Thyroid gland (tissue), 4 donors: Measurements from ENCODE around the gene MPPED2. TPM values are rescaled to one million over a fixed set of nuclear protein-coding genes. Genes with fewer than 3 reads are reported as not detected.

Experiments used
- DNase-seq, 2 donors: peaks; one replicate each; pipeline ENCODE4 v3.0.0-alpha.2; 2019
- H3K27ac ChIP-seq, 3 donors: fragments of 200-600 bp; sonication (generic); 1 replicate in 2 of 3; 2 replicates in 1 of 3; pipeline ENCODE4 v1.5.1; 2016 to 2019; ENCODE audit warnings: mild to moderate bottlenecking in 1 of 3, moderate library complexity in 1 of 3
- H3K27me3 ChIP-seq: fragments of 200-600 bp; sonication (generic); one replicate; pipeline ENCODE4 v1.5.1; 2019
- H3K36me3 ChIP-seq, 2 donors: fragments of 200-600 bp; sonication (generic); one replicate each; pipeline ENCODE4 v1.5.1; 2016 to 2019
- H3K4me1 ChIP-seq, 2 donors: fragments of 200-600 bp; sonication (generic); one replicate each; pipeline ENCODE4 v1.5.1; 2017 to 2019
- H3K4me3 ChIP-seq, 3 donors: fragments of 200-600 bp; sonication (generic); replicated peaks in 1 of 3; 1 replicate in 2 of 3; 2 replicates in 1 of 3; pipeline ENCODE4 v1.5.1; 2016; ENCODE audit warnings: mild to moderate bottlenecking in 1 of 3
- H3K9me3 ChIP-seq: fragments of 200-600 bp; sonication (generic); one replicate; pipeline ENCODE4 v1.5.1; 2017
- POLR2A ChIP-seq, 2 donors: fragments of 450-650 bp; IDR thresholded peaks; one replicate each; pipeline ENCODE4 v1.6.1; 2017; ENCODE audit warnings: antibody characterized with exemption in 2 of 2, mild to moderate bottlenecking in 2 of 2, moderate library complexity in 1 of 2
- WGBS, 2 donors: methylation state at CpG; one replicate each; pipeline ENCODE4 v1.1.5; 2017; 5-methylcytosine and 5-hydroxymethylcytosine counted together
- intact Hi-C: fragments of 100-400 bp; cut with DNase I; formaldehyde crosslinking; loops from one replicate; pipeline ENCODE4 v1.15.1; 2023
- total RNA-seq, 4 donors: library from RNA; depleted of rRNA; stranded (reverse); fragments of >200 nt; gene quantifications; one replicate each; pipeline ENCODE4 v1.2.3, GENCODE V29; 2016
- TF ChIP-seq, protein P1 (sequence below), 6 experiments: fragments of 200-600 bp in 3 of 6; fragments of 450-650 bp in 3 of 6; sonication (generic) in 3 of 6; IDR thresholded peaks; one replicate each; pipeline ENCODE4 v1.5.1; 2016 to 2019; ENCODE audit warnings: antibody characterized with exemption in 6 of 6, mild to moderate bottlenecking in 2 of 6, inconsistent platforms in 1 of 6, moderate library complexity in 1 of 6

Gene MPPED2, protein sequence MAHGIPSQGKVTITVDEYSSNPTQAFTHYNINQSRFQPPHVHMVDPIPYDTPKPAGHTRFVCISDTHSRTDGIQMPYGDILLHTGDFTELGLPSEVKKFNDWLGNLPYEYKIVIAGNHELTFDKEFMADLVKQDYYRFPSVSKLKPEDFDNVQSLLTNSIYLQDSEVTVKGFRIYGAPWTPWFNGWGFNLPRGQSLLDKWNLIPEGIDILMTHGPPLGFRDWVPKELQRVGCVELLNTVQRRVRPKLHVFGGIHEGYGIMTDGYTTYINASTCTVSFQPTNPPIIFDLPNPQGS
- total RNA-seq, result 100 to 1,000 TPM in 1 of 4 donors, 10 to 100 TPM in 3; 35.5 to 103 (median 75.0) TPM

DNA sequence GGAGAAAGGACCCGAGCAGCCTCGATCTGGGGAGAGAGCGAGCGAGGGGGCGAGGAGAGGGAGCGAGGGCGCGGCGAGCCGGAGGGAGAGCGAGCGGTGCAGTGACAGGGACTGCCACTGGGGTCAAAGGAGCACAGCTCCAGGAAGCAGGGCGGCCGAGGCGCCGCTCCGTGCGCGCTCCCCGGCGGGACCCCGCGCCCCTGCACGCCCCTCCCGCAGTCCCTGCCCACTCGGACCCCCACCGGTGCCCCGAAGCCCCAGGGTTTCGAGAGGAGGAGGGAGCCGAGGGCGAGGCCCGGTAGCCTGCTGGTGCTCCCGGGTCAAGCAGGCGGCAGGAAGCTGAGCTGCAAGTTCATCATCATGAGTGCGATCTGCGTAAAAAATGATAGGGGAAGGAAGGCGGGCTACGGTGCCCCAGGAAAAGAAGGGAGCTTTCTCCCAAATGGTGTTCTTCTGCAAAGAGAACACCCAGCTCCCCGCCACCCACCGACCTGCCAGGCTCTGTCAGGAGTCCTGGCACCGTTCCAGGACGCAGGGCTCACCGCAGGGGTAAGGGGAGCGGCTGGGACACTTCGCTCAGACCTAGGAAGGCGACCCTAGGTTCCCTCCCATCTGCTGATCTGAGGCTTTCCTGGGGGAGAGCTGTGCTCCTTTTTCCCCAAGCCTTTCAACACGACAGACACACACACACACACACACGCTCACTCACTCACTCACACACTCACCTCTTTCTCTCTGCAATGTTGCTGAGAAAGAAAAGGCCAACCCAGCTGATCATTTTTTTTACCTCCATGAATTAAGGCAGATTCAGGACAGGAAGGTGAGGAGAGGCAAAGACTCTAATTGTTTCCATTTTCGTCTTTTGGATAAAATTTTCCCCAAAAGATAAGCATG lies at the start of gene MPPED2:
Gene MPPED2, minus strand, starts transcription at position 103 of the 894 bp plus-strand sequence. CDS start 5,980 bp downstream, outside the sequence.
- no peaks in the 10 kb centered on the region for H3K27me3 ChIP-seq
- no peaks in the 10 kb centered on the region for H3K36me3 ChIP-seq
- intact Hi-C loops, result no loop called here
- H3K4me3 ChIP-seq, result peak within 1 kb of the TSS; percentile 79 to 81 (median 81)
- H3K9me3 ChIP-seq, result no peaks in the 10 kb centered on the region
- 3 to 5% methylated on average over 21 to 32 of the region's 49 CpGs for WGBS, 2 donors
- peak within 1 kb of the TSS; percentile 97 to 99 (median 98) for H3K27ac ChIP-seq
- peaks cover 7 to 36% of the 10 kb centered on the region in 2 donors for H3K4me1 ChIP-seq
- TF ChIP-seq, protein P1, sequence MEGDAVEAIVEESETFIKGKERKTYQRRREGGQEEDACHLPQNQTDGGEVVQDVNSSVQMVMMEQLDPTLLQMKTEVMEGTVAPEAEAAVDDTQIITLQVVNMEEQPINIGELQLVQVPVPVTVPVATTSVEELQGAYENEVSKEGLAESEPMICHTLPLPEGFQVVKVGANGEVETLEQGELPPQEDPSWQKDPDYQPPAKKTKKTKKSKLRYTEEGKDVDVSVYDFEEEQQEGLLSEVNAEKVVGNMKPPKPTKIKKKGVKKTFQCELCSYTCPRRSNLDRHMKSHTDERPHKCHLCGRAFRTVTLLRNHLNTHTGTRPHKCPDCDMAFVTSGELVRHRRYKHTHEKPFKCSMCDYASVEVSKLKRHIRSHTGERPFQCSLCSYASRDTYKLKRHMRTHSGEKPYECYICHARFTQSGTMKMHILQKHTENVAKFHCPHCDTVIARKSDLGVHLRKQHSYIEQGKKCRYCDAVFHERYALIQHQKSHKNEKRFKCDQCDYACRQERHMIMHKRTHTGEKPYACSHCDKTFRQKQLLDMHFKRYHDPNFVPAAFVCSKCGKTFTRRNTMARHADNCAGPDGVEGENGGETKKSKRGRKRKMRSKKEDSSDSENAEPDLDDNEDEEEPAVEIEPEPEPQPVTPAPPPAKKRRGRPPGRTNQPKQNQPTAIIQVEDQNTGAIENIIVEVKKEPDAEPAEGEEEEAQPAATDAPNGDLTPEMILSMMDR (IDR thresholded peaks at IDR 0.05), result peak; percentile 28 to 63 (median 58)
- peak in 1 of 2 donors; percentile 70 for TF ChIP-seq POLR2A (IDR thresholded peaks at IDR 0.05)
- DNase-seq, result peak; percentile 87 to 90

DNA sequence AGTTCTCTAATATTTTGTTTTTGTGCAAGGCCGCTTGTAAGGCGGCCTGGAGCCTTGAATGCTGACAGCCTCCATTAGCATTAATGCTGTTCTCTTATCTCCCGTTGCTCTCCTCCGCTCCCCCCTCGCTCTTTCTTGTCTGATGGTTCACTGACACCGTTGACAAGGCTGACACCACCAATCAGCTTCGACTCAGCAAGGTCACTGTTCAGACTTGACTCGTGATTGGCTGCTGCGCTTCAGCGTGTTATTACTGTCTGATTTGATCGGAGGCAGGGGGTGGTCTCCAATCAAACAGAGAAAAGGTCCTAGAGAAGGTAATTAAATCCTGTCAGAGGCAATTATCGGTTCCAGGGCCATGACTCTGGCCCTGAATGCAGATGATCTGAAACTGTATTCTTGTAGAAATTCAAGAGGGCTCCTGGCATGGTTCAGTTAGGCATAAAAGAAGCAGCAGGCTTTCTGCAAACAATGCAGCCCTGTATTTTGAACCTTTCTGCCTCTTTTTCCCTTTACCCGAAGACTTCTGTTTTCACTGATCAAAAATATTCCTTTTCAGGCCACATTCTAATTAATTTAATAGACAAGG lies 49.3 kb upstream of the MPPED2 start:
- H3K9me3 ChIP-seq, result no peaks in the 10 kb centered on the region
- no peak overlapping the region for H3K4me3 ChIP-seq
- H3K4me1 ChIP-seq, result no peaks in the 10 kb centered on the region
- no peaks in the 10 kb centered on the region for H3K27me3 ChIP-seq
- no peak overlapping the region for H3K27ac ChIP-seq
- WGBS, 2 donors, result 43 to 51% methylated on average over 13 of the region's 13 CpGs
- DNase-seq, result peak; percentile 30 to 32
- intact Hi-C loops, result no loop called here
- TF ChIP-seq, protein P1 (IDR thresholded peaks at IDR 0.05), result no peak
- TF ChIP-seq POLR2A (IDR thresholded peaks at IDR 0.05), result no peak
- H3K36me3 ChIP-seq, result no peaks in the 10 kb centered on the region

DNA sequence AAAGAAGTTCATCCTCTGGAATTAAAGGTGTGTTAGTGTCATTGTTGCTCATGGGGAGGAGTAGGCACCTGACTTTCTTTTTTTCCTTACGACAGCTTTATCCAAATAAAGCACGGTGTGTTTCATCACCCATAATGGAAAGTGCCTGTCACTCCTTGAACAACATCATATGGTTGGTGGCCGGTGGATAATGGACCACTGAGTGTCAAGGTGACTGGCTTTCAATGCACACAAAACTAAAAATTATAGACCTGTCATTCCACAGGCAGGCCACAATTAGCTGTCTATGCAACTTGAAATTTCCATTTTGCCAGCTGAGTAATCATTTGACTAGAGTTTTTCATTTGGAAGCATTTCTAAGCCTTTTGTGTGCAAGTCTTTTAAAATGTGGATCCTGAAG lies 45.0 kb upstream of the MPPED2 start:
- Histone ChIP-seq H3K36me3 (no peaks in the 10 kb centered on the region), H3K4me3 (no peak overlapping the region), H3K27ac (no peak overlapping the region), H3K4me1 (no peaks in the 10 kb centered on the region), H3K27me3 (no peaks in the 10 kb centered on the region), H3K9me3 (no peaks in the 10 kb centered on the region)
- WGBS, 2 donors, result 48 to 53% methylated on average over 3 of the region's 3 CpGs
- intact Hi-C loops, result no loop called here
- no peak for TF ChIP-seq POLR2A (IDR thresholded peaks at IDR 0.05)
- TF ChIP-seq, protein P1 (IDR thresholded peaks at IDR 0.05), result no peak
- no peak for DNase-seq

DNA sequence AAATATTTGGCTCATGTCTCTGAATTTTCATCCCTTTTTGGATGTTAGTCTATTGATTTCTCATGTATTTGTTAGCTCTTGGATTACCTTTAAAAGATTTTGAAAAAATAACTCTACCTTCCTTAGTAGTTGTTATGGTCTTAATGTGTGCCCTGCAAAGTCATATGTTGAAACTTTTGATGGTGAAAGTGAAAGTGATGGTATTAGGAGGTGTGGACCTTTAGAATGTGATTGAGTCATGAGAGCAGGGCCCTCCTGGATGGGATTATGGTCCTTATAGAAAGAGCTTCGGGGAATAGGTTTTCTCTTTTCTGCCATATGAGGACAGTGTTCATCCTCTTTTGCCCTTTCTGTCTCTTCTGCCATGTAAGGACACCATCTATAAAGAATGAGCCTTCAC lies 33.6 kb upstream of the MPPED2 start:
- no peak for DNase-seq
- 85 to 88% methylated on average over 1 of the region's 1 CpG for WGBS, 2 donors
- Histone ChIP-seq H3K9me3 (no peaks in the 10 kb centered on the region), H3K36me3 (no peaks in the 10 kb centered on the region), H3K27me3 (no peaks in the 10 kb centered on the region), H3K4me1 (no peaks in the 10 kb centered on the region), H3K4me3 (no peak overlapping the region), H3K27ac (no peak overlapping the region)
- TF ChIP-seq POLR2A (IDR thresholded peaks at IDR 0.05), result no peak
- TF ChIP-seq, protein P1 (IDR thresholded peaks at IDR 0.05), result no peak
- intact Hi-C loops, result no loop called here
